Measurements from ENCODE around the gene TRAFD1.

GRCh38 chr12:112175361-112176155, 50.2 kb downstream of the TRAFD1 start:
- TF ChIP-seq POLR2A (IDR thresholded peaks at IDR 0.05; ENCODE audit: extremely low read depth, insufficient read length) (no peak), MAX (IDR thresholded peaks at IDR 0.05; ENCODE audit: low read depth, low read length) (no peak), CTCF (IDR thresholded peaks at IDR 0.05; ENCODE audit: low read depth, low read length) (no peak), MYC (IDR thresholded peaks at IDR 0.05; ENCODE audit: low read depth, low read length) (no peak)
